Left lobe of liver (tissue), 2 donors: ENCODE measurements around the gene DHX9. TPM values are rescaled to one million over a fixed set of nuclear protein-coding genes. Genes with fewer than 3 reads are reported as not detected.

Experiments used
- ATAC-seq: fragments of 200-7000 bp; cut with Tn5 transposase; one replicate; pipeline ENCODE4 v1.9.1; 2020; ENCODE audit warnings: mild to moderate bottlenecking, moderate library complexity
- DNase-seq: peaks from one replicate; pipeline ENCODE4 v3.0.0-alpha.2; 2020; ENCODE audit warnings: low spot score
- total RNA-seq: library from RNA; stranded (reverse); gene quantifications from one replicate; pipeline ENCODE4 v1.2.1, GENCODE V29; 2021
- donor health status: DM: no; HTN: no; CAD: no; lungs with moderate emphysema.
- donor health status: DM: no; HTN: yes; CAD: no.

The DHX9 gene
- total RNA-seq, result 32.1 TPM

DNA sequence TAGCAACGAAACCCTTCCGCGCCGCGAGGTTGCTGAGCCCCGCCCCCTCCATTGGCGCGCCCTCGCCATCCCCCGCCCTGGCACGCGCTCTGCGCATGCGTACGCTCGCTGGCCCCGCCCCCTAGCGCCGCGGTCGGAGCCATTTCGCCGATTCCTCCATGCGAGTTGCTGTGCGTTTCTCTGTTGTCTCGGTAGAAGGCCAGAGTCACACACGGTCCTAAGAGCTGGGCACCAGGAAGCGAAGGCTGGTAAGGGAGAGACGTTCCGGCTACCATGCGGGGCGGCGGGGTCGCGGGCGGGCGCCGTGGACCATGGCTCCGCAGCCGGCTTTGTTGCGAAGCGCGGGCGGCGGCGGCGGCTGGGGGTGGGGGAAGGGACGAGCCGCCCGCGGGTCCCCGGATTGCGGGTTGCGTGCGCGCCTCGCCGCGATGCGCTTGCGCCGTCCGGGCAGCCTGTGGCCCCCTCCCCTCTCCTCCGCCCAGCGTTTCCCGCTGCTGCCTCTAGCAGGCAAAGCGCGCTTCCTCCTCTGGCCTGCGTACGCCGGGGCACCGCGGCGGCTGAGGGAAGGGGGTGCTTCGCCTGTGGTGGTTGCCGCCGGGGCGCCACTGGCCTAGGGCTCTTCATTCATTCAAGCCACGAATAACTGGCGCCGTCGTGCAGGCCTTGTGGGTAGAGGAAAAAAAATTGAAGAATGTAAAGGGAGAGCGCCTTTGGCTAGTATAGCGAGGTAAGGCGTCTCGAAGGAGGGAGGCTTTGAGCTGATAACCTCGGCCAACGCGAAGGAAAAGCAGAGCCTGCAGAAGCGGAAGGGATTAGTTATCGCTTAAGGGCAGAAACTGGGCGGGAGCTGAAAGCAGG, at the start of gene DHX9:
Gene DHX9 (plus strand): TSS at position 139 of the 858 bp plus-strand sequence. CDS start 3,220 bp downstream, outside the sequence.
- DNase-seq (peak; percentile 95), ATAC-seq (peak; percentile 94)

DNA sequence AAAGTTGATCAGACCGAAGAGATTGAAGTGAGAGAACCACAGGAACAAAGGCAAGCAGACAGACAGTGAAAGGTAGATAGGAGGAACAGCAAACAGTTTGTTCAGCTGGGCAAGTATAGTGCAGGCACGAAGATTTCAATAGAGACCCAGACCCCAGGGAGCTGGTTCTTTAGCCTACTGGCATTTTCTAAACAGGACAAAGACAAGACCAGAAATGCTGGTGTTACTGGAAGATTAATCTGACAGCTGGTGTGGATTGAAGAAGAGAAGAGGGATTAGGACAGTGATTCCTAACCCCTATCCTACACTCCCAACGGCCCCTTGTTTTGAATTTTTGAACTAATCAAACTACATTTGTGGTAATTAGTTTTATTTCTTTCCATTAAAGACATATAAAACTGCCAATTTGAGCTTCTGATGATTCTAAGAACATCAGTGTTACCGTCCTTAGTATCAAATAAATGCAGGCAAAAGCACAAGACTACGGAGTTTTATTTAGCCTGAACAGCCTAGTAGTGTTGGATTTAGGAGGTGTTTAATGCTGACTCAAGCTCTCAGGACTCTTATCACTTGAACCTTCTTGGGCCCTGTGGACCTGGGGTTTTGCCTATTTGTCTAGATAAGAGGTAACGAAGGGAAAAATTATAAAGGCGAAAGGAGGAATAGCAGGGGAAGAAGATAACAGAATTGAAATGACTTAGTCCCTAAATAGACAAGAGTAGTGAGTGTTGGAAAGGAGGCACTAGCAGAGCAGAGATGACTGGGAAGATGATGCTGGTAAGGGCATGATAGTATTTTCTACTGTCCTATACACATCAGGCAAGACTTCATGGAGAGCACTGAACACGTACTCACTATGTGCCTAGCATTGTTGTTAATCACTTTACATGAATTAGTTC, 47.6 kb upstream of the DHX9 start:
- DNase-seq, result no peak
- ATAC-seq, result no peak

DNA sequence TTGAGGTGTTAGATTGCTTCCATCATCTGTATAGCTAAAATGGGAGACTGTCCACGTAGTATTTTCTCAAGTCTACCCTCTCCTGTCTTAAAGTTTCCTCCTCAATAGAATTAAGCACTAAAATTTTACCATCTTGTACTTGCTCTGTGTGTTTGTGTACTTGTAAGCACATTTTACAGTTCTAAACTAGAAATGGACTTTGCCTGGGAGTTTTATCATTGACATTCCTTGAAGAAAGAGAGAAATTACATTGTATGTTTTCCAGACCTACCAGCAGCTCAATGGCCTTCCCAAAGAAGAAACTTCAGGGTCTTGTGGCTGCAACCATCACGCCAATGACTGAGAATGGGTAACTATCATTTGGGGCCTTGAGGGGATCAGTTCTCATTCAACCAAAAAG, 45.1 kb upstream of the DHX9 start:
- DNase-seq (no peak), ATAC-seq (no peak)

DNA sequence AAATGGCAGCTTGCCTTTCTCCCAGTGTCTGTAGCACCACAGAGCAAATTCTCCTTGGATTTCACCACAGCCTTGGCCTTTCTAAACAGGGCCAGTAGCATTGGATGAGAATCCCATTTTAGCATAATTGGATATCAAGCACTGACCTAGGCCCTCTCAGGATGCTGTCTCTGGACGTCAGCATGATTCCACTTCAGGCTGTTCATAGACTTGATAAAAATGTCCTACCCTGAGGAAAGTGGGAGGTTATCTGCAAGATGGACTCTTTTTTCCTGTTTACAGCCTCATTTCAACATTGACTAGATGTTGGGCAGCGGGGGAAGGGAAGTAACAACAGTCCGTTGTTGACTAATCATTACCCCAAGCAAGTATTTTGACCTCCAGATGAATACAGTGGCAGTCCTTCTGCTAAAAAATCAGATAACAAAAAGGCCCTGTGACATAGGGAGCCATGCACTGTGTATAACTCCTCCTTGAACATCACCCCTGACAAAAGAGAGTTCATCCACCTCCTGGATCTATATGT, 44.4 kb upstream of the DHX9 start:
- peak; percentile 77 for ATAC-seq
- no peak for DNase-seq

DNA sequence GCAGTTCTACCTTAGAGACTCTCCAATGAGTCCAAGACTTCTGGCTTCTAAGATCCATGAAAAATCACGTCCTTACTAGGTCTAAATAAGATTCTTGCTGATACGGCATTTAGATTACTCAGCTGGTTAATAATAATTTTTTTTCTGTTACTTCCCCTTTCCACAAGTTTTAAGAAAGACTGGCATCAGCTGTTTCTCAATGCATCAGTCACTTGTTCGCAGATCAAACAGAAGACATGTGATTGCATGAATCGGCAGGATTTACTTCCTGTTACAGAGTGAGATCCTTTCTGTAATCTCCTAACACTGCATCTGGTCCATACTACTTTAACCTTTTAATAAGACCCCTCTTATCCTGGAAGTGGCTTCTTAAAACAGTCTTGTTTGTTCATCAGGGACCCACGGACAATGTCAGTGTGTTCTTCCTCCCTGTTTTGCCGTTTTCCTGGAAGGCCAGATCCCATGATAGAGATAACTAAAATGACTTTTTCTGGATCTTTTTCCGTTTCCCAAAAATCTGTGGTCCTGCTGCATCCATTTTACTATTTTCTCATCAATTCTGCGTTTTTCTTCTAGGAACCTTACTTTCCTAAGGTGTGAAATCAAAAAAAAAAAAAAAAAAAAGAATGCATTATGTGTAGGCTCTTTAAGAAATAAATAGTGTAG, 43.5 kb upstream of the DHX9 start:
- peak; percentile 42 for ATAC-seq
- DNase-seq, result no peak

DNA sequence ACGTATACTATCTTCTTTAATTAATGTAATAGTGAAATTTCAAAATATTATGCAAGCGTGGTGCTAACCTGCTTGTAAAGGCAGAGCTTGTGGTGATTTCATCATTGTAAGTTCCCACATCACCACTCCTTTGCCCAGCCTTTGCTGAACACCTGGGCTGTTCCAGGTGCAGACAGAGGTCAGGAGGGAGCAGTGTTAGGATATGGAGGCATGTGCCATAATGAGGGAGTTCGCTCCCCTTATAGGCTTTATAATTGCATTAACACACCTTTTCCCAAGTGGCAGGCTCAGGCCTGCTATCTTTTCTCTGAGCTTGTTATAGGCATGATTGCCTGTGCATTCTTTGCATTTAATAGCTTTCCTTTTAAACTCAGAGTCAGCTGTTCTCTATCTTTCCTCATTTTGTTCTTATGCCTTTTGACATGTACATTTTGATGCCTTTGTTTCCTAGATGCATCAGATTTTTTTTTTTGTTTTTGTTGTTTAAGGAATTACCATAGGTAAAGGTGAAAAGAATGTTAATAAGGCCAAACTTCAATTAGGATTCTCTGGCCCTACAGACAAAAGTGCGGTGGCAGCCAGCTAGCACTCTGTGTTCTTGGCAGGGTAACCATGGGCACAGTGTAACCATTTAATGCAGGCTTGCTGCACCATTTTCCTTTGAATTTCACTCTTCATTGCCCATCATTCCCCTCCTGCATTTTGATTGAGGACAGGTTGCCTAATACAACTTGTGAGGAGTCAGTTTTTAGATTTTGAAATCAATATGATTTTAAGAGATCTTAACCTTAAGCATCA, 36.9 kb upstream of the DHX9 start:
- no peak for DNase-seq
- ATAC-seq, result no peak

DNA sequence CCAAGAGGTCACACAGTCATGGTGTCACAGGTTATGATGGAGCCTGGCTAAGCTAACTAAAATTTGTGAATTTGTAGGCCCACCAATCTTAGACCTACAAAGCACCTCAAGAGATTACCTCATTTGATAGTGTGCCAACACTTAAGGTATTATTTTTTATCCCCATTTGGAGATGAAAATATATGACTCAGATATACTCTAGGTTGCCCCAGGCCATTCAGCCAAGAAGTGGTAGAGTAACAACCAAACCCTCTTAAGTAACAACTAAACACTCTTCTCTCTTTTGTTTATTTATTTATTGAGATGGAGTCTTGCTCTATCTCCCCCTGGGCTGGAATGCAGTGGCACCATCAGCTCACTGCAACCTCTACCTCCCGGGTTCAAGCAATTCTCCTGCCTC, 35.3 kb upstream of the DHX9 start:
- DNase-seq, result no peak
- ATAC-seq, result no peak

DNA sequence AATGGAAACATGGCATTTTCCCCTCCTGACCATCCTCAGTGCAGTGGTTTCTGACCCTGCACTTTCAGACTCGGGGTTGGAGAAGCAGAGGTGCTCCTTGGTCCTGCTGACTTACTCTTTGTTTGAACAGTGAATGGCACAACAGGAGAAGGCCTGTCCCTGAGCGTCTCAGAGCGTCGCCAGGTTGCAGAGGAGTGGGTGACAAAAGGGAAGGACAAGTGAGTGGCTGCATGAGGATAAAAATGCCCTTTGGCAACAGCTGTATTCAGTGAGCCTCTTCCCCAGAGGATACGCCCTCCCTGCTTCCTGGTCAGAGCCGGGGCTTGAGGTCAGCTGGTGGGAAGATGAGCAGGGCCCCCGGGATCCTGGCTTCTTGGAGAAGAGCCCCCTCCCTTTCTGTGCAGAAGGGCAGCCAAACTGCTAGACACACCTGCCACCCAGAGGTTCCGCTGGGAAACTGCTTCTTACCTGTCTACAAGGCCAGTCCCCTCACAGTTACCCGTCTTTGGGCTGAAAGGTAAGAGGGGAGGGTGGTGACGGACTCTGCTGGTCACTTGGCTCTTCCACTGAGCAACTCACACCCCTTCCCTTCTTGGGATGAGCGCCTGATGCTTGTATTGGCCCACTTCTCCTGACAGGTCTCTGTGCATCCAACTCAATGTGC, 33.0 kb upstream of the DHX9 start:
- DNase-seq, result no peak

DNA sequence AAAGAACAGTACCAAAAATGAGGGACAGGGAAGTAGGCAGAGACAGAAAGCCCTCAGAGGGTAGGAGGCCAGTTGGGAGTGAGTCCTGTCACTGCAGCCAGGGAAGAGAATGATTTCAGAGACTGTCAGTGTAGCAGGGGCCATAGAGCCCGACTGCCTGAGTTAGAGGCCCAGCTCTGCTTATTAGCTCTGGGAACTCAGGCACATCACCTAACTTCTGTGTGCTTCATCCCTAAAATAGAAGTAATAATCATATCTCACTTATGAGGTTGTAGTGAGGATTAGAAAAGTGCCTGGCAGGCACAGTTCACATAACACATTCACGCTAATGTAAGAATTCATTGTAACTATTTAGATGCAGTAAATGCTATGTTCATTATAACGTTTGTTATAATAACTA, 31.2 kb upstream of the DHX9 start:
- ATAC-seq (no peak), DNase-seq (no peak)

More for the DNA sequence above, 33.0 kb upstream of the DHX9 start:
- no peak for ATAC-seq

DNA sequence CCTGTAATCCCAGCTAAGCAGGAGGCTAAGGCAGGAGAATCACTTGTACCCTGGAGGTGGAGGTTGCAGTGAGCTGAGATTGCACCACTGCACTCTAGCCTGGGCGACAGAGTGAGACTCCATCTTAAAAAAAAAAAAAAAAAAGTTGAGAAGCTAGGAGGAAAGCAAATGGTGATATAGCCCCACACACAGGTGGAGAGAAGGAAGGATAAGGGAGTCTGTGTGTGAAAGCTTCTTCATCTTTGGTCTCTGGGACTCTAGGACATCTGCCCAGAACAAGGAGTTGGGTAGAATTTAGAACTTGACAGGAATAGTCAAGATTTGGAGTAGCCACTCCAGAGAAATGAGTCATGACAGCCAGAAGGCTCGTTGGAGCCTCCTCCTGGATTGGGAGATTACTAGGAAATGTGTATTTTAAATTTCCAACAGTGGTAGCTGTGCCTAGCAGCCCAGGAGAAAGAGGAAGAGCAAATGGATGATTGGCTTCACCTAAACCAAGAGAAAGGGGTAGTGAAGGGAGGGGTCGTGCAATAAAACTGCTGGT, 29.7 kb upstream of the DHX9 start:
- ATAC-seq, result no peak
- DNase-seq, result no peak

DNA sequence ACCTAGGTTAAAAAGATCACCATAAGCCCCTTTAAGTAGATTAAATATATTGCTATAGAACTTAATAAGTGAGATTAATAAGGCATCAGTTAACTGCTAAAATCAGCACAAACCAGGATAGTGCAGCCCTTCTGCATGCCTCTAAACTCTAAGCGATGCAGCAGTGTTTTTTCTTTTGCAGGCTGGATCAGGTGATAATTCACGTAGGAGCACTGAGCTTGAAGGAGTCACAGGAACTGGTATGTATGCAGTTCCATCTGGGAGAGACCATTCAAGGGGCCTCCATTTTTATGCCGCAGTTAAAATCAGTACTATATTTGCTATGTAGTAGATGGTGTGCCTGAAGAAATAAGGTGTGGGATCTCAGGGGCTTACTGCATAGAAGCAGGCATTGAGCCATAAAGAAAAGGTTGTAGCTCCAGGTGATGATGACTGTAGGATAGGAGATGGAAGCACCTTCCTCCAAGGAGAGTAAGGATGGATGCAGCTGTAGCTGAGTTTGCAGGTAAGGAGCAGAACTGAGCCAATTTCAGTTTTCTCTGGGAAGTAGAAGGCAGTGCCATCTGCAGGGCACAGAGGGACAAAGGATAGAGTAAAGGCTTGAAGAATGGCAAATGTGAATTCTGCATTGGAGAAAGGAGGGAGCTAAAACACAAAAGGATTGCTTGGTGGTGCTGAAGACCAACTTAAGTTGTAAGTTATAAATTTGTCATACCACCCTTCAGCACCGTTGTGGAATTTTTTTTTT, 27.0 kb upstream of the DHX9 start:
- DNase-seq (no peak), ATAC-seq (peak; percentile 30)

DNA sequence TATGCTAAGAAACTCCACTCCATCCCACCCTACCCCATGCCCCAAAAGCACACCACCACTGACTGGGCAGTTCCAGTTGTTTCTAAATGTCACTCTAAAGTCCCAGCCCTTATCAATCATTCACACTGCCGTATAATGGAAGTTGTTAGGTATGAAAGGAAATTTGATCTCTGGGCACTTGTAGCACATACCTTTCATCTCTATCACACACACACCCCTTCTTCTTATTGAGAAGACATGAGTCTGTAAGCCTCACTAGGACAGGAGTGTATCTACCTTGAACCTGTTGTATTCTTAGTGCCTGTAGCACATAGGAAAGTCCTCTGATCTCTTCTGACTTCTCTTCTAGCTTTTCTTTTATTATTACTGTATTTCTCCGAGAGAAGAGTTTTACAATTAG, 22.3 kb upstream of the DHX9 start:
- DNase-seq, result no peak
- ATAC-seq, result no peak

DNA sequence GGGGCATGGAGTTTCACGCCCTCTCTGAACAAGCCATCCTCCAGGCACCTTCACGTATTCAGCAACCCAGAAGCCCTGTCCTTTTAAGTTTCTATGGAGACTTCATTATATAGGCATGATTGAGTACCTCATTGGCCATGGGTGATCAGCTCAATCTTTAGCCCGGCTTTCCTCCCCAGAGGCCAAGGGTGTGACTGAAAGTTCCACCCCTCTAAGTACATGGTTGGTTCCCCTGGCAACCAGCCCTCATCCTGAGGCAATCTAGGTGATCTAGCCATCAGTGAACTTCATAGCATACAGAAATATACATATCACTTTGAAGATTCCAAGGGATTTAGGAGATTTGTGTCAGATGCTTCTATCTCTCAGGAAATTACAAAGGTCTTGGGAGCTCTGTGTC, 21.3 kb upstream of the DHX9 start:
- DNase-seq (no peak), ATAC-seq (no peak)

DNA sequence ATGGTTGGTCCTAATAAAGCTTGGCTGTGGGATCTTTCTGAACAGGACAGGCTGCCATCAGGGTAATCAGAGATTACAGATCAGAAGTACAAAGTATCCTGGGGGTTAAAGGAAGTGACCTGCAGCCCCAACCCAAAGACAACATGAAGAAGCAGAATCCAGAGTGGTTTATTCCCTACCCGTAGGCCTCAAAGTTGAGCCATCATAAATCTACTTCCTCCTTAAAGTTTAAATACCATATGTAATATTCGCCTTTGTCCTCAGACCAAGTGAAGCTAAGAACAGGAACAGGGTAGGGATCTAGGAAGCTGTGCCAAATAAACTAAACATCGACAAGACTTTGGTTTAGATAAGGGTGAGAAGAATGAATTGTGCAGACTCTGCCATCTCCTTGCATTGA, 15.9 kb upstream of the DHX9 start:
- DNase-seq, result no peak
- ATAC-seq, result no peak

DNA sequence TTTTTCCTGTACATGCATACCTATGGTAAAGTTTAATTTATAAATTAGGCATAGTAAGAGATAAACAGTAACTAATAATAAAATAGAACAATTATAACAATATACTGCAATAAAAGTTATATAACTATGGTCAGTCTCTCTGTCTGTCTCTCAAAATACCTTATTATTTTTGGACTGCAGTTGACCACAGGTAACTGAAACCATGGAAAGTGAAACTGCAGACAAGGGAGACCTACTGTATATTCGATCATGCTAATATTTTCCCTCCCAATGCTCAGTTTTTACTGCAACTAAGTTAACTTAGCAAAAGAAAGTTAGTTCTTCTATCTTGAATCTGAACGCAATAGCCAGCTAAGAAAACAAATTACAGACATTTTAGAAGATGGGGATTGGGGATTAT, 12.3 kb upstream of the DHX9 start:
- ATAC-seq (no peak), DNase-seq (no peak)

DNA sequence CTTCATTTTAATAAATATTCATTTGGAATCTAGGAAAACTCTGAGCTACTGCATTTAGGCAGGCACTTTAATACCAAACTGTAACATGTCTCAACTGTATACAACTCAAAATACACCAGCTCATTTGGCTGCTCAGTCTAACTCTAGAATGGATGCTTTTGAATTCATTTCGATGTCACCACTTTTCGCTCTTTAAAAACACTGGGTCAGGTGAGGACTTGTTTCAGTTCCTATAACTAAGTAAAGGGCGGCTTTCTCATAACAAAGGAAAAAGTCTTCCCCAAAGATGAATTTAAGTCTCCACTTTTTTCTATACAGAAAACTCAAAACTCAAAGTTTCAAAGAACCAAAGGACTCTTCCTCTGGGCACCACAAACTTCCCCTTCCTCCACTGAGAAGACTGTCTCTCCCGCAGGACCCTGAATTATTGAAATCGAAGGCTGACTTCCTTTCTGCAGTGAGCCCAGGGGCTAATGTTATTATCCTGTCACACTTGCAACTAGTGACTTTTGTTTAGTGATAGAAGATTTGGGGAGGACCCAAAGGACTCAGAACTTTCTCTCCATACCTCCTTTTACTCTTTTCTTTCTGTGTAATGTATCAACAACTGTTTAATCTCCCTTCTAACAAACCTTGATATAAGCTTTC, 9.7 kb upstream of the DHX9 start:
- ATAC-seq (no peak), DNase-seq (no peak)

DNA sequence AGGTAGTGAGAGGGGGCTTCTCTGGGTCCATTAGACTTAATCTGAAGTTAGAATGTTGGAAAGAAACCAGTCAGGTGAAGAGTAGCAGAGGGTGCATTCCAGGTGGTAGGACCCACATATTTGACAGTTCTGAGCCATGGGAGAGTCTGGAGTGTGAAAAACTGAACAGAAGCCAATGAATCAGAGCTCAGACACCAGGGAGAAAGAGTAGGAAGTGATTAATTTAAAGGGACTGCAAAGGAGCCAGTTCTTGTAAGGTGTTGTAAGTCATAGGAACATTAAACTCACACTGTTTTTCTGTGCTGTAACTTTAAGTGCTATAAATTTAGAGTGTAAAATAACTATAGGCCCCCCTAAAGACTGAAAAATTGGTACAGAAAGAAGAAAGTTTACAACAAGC, 5.9 kb upstream of the DHX9 start:
- ATAC-seq (no peak), DNase-seq (no peak)

DNA sequence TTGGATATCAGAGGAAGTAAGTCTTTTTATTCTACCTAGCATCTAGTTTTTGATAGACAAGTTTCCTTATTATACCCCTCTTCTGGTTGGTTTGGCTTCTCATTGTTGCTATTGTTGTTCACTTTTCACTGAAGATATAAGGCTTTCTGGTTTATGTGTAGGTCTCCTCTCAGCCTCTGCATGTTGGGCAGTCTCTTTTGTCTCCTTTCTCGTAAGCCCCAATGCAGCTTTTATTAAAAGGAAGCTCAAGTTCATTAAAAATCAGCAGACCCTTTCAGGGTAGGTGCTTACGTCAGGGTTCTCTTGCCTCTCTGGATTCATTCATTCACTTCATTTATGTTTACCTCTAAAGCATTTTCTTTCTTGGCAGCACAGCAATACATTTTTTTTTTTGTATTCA, 4.8 kb upstream of the DHX9 start:
- ATAC-seq, result no peak
- DNase-seq, result no peak
